Measurements from ENCODE around the gene MGRN1.

DNA sequence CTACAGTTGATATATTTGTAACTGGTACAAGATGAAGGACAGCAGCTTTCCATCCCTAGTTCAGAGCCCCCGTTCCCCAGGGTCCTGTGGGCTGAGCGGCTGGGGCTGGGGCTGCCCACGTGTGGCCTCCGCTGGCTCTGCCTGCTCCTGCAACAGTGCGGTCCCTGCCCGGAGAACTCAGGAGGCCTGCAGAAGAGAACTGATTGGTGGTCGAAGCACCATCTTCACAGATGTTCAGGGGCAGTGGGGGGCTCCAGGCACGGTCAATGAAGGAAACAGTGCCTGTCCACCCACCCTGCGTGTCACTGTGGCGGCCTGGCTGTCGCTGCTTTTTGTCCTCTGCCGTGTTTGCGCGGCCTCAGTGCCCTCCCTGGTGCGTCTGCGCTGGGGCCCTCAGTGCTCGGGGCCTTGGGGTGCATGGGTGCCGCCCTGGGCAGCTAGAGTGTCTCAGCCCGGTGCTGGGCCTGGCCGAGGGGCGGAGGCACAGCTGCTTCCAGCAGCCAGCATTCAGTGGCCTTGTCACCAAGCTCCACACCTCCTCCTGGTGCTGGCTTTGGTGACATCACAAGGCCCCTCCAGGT is 64.6 kb downstream of the MGRN1 start:
- no peak for TF ChIP-seq GABPA (IDR thresholded peaks at IDR 0.05; ENCODE audit: low read depth)
- TF ChIP-seq POLR2AphosphoS5 (IDR thresholded peaks at IDR 0.05; ENCODE audit: low read depth) = 0 out of 2 replicates have a peak, but pooled peaks have one; percentile 49
- TF ChIP-seq, protein P1, sequence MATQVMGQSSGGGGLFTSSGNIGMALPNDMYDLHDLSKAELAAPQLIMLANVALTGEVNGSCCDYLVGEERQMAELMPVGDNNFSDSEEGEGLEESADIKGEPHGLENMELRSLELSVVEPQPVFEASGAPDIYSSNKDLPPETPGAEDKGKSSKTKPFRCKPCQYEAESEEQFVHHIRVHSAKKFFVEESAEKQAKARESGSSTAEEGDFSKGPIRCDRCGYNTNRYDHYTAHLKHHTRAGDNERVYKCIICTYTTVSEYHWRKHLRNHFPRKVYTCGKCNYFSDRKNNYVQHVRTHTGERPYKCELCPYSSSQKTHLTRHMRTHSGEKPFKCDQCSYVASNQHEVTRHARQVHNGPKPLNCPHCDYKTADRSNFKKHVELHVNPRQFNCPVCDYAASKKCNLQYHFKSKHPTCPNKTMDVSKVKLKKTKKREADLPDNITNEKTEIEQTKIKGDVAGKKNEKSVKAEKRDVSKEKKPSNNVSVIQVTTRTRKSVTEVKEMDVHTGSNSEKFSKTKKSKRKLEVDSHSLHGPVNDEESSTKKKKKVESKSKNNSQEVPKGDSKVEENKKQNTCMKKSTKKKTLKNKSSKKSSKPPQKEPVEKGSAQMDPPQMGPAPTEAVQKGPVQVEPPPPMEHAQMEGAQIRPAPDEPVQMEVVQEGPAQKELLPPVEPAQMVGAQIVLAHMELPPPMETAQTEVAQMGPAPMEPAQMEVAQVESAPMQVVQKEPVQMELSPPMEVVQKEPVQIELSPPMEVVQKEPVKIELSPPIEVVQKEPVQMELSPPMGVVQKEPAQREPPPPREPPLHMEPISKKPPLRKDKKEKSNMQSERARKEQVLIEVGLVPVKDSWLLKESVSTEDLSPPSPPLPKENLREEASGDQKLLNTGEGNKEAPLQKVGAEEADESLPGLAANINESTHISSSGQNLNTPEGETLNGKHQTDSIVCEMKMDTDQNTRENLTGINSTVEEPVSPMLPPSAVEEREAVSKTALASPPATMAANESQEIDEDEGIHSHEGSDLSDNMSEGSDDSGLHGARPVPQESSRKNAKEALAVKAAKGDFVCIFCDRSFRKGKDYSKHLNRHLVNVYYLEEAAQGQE (IDR thresholded peaks at IDR 0.05; ENCODE audit: insufficient replicate concordance, low read depth) = no peak
- TF ChIP-seq, protein P2, sequence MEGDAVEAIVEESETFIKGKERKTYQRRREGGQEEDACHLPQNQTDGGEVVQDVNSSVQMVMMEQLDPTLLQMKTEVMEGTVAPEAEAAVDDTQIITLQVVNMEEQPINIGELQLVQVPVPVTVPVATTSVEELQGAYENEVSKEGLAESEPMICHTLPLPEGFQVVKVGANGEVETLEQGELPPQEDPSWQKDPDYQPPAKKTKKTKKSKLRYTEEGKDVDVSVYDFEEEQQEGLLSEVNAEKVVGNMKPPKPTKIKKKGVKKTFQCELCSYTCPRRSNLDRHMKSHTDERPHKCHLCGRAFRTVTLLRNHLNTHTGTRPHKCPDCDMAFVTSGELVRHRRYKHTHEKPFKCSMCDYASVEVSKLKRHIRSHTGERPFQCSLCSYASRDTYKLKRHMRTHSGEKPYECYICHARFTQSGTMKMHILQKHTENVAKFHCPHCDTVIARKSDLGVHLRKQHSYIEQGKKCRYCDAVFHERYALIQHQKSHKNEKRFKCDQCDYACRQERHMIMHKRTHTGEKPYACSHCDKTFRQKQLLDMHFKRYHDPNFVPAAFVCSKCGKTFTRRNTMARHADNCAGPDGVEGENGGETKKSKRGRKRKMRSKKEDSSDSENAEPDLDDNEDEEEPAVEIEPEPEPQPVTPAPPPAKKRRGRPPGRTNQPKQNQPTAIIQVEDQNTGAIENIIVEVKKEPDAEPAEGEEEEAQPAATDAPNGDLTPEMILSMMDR (IDR thresholded peaks at IDR 0.05; ENCODE audit: insufficient read depth, low read length) = no peak
- TF ChIP-seq SPI1 (IDR thresholded peaks at IDR 0.05; ENCODE audit: borderline replicate concordance, low read depth) = no peak
